Ovary (tissue), 9 donors: ENCODE results near the gene TRIM39. TPM values are rescaled to one million over a fixed set of nuclear protein-coding genes. Genes with fewer than 3 reads are reported as not detected.

Source experiments
- DNase-seq, 5 donors: peaks; one replicate each; pipeline ENCODE4 v3.0.0-alpha.2; 2019 to 2020
- H3K27ac ChIP-seq, 2 donors: fragments of 200-600 bp; one replicate each; pipeline versions ENCODE4 v1.5.1 to v1.8.0; 2019 to 2022
- H3K27me3 ChIP-seq: fragments of 200-600 bp; one replicate; pipeline ENCODE4 v1.8.0; 2022
- H3K36me3 ChIP-seq: fragments of 200-600 bp; sonication (generic); one replicate; pipeline ENCODE4 v1.5.1; 2019
- H3K4me1 ChIP-seq: one replicate; pipeline ENCODE4 v1.8.1; 2013; ENCODE audit warnings: mild to moderate bottlenecking, moderate library complexity; ENCODE audit not compliant: insufficient read depth
- H3K4me3 ChIP-seq: fragments of 200-600 bp; sonication (generic); one replicate; pipeline ENCODE4 v1.5.1; 2017
- H3K9me3 ChIP-seq, 2 donors: fragments of 200-600 bp in 1 of 2; sonication (generic) in 1 of 2; one replicate each; pipeline versions ENCODE4 v1.5.1 to v1.8.1; 2013 to 2019; ENCODE audit warnings: mild to moderate bottlenecking in 1 of 2, moderate library complexity in 1 of 2
- CTCF ChIP-seq, 3 donors: fragments of 450-650 bp in 2 of 3; fragments of 200-600 bp in 1 of 3; IDR thresholded peaks; one replicate each; pipeline versions ENCODE4 v1.5.1 to v1.8.0; 2016 to 2022; ENCODE audit warnings: antibody characterized with exemption in 3 of 3, mild to moderate bottlenecking in 1 of 3
- EP300 ChIP-seq: sonication (generic); formaldehyde crosslinking; IDR thresholded peaks from one replicate; pipeline ENCODE4 v1.6.1; 2017; ENCODE audit warnings: antibody characterized with exemption
- POLR2A ChIP-seq: fragments of 450-650 bp; IDR thresholded peaks from one replicate; pipeline ENCODE4 v1.6.1; 2017; ENCODE audit warnings: antibody characterized with exemption, mild to moderate bottlenecking, moderate library complexity
- WGBS, 3 donors: extraction: QIAGEN DNeasy Blood & Tissue Kit in 1 of 3; methylation state at CpG; one replicate each; pipeline versions ENCODE4 v1.1.5 to v1.1.7; 2013 to 2017; 5-methylcytosine and 5-hydroxymethylcytosine counted together
- intact Hi-C, 4 donors: fragments of 100-400 bp; cut with DNase I; formaldehyde crosslinking; loops; one replicate each; pipeline versions ENCODE4 v1.11.0 to v1.15.1; 2022 to 2023
- polyA plus RNA-seq, 2 donors: library from polyadenylated mRNA; stranded (reverse); fragments of 200-250 nt in 1 of 2; fragments of 350-450 nt in 1 of 2; fragmentation: Illumina TruSeq in 1 of 2; extraction: RNeasy Lipid Tissue Mini Kit (QIAGEN cat#74804) in 1 of 2; gene quantifications; one replicate each; pipeline ENCODE4 v1.2.3, GENCODE V29; 2013 to 2014
- total RNA-seq, 7 donors: library from RNA; depleted of rRNA in 2 of 7; stranded (reverse); fragments of >200 nt in 2 of 7; fragmentation: NEBNext Ultra II Directional in 3 of 7; extraction: Animal tissue kit (Norgen Biotek cat#: 25700) in 3 of 7; gene quantifications; one replicate each; pipeline versions ENCODE4 v1.1.0 to v1.2.4, GENCODE V29; 2016 to 2023
- donor health status: DM: no; HTN: no; CAD: no; lungs with moderate emphysema.
- donor health status: DM: no; HTN: no; CAD: no.
- donor health status: Bipolar disorder and iron deficiency.
- donor health status: DM: yes; HTN: yes; CAD: no.
- donor health status: DM: no; HTN: no; CAD: no.
- donor health status: DM: yes; HTN: yes; CAD: no.

TRIM39 gene
- total and polyA plus RNA-seq, 9 donors = 7.6 to 16.7 (median 14.3) TPM

GRCh38 chr6:30321692-30322388 lies 4.9 kb upstream of the TRIM39 start:
- no peak overlapping the region for H3K27ac ChIP-seq
- intact Hi-C loops = no loop called here

GRCh38 chr6:30322527-30323501 lies 3.9 kb upstream of the TRIM39 start:
- Histone ChIP-seq H3K4me3 (no peak overlapping the region), H3K9me3 (no peaks in the 10 kb centered on the region), H3K27me3 (no peaks in the 10 kb centered on the region), H3K27ac (no peak overlapping the region), H3K4me1 (peaks cover 5% of the 10 kb centered on the region), H3K36me3 (no peaks in the 10 kb centered on the region)
- TF ChIP-seq POLR2A = no peak
- no peak for TF ChIP-seq EP300
- TF ChIP-seq CTCF (IDR thresholded peaks at IDR 0.05) = no peak
- WGBS, 3 donors = 79 to 83% (median 80%) methylated on average over 20 of the region's 20 CpGs
- DNase-seq = no peak
- intact Hi-C loops = no loop called here

More at GRCh38 chr6:30321692-30322388, 4.9 kb upstream of the TRIM39 start:
- Histone ChIP-seq H3K36me3 (no peaks in the 10 kb centered on the region), H3K4me1 (peaks cover 5% of the 10 kb centered on the region), H3K27me3 (no peaks in the 10 kb centered on the region), H3K4me3 (no peak overlapping the region), H3K9me3 (no peaks in the 10 kb centered on the region)
- WGBS, 3 donors = 81 to 84% (median 82%) methylated on average over 6 of the region's 6 CpGs
- TF ChIP-seq CTCF (IDR thresholded peaks at IDR 0.05) (no peak), EP300 (no peak), POLR2A (no peak)
- no peak for DNase-seq

GRCh38 chr6:30323806-30324205 lies 2.9 kb upstream of the TRIM39 start:
- intact Hi-C loops = no loop called here
- WGBS, 3 donors = 96 to 97% (median 97%) methylated on average over 1 of the region's 1 CpG
- peaks cover 5% of the 10 kb centered on the region for H3K4me1 ChIP-seq

More at GRCh38 chr6:30323806-30324205, 2.9 kb upstream of the TRIM39 start:
- Histone ChIP-seq H3K27ac (no peak overlapping the region), H3K4me3 (no peak overlapping the region), H3K9me3 (no peaks in the 10 kb centered on the region), H3K36me3 (no peaks in the 10 kb centered on the region), H3K27me3 (no peaks in the 10 kb centered on the region)
- TF ChIP-seq POLR2A (no peak), EP300 (no peak), CTCF (IDR thresholded peaks at IDR 0.05) (no peak)
- DNase-seq = no peak
